Hepatocyte (in vitro differentiated cells): ENCODE data around the gene PPP1R1C.

ENCODE experiments used
- CTCF ChIP-seq: fragments of 200-600 bp; sonication (generic); IDR thresholded peaks from 2 replicates; pipeline ENCODE4 v1.5.1; 2016; ENCODE audit warnings: antibody characterized with exemption, mild to moderate bottlenecking; ENCODE audit not compliant: poor library complexity
- EZH2 ChIP-seq: fragments of 200-600 bp; sonication (generic); IDR thresholded peaks from 2 replicates; pipeline ENCODE4 v1.6.1; 2016; ENCODE audit warnings: antibody characterized with exemption, mild to moderate bottlenecking, borderline replicate concordance

GRCh38 chr2:182020286-182021070, 34.8 kb downstream of the PPP1R1C start:
- TF ChIP-seq CTCF: no peak
- no peak for TF ChIP-seq EZH2
